GM19395 (cell line): ENCODE measurements around the gene DNAH1.

Source experiments
- ATAC-seq: cut with Tn5 transposase; IDR thresholded peaks from one replicate; pipeline ENCODE4 v1.9.1; 2021; ENCODE audit warnings: mild to moderate bottlenecking, moderate library complexity; ENCODE audit not compliant: unreplicated experiment

The DNAH1 gene

DNA sequence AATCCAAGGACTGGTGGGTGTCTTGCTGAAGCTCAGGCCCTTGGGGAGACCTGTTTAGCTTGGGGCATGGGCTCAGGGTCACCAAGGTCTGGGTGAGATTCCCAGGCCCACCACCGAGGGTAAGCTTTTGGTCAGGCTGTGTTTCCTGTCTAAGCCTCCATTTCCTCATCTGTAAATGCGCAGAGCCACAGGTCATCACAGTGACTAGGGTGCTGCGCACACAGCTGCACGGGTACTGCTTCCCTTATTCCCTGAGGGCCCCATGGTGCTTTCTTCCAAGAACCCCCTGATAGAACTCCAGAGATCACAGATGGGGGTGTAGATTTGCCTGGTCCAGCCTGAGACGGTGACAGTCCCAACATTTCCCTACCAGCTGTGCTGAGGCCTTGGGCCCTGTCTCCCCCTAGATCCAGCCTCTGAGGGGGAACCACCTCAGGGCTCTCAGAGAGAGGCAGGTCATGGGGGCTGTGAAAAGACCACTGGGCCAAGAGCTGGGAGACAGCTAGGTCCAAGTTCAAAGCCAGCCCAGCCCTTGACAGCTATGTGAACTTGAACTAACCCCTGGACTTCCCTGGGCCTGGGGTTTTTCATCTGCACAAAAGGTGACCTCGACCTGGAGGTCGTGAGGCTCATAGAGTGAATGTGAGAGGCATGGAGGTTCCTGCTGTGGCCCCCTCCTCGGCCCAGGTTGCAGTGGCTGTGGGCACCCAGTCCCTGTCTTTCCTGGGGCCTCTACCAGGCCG is 68.1 kb downstream of the DNAH1 start:
- ATAC-seq = no peak

- no peak for ATAC-seq
These were observed 69.0 kb downstream of the DNAH1 start for GRCh38 chr3:52385157-52385556.

DNA sequence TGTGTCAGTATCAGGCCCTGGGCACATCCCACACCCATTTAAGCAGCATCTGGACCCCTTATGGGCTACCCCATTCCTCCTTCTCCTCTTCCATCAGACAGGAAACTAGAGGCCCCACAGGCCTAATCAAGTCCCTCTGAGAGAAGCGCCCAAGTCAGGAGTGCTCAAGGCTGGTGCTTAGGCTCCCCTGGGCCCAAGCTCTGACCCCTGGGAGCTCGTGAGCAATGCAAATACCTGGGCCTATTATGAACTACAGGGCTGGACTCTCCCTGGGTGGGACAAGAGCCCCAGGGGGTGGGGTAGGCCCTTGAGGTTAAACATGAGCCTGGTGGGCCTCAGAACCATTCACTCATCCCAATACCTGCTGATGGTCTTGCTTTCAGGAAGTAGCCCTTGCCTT is 71.4 kb downstream of the DNAH1 start:
- no peak for ATAC-seq

DNA sequence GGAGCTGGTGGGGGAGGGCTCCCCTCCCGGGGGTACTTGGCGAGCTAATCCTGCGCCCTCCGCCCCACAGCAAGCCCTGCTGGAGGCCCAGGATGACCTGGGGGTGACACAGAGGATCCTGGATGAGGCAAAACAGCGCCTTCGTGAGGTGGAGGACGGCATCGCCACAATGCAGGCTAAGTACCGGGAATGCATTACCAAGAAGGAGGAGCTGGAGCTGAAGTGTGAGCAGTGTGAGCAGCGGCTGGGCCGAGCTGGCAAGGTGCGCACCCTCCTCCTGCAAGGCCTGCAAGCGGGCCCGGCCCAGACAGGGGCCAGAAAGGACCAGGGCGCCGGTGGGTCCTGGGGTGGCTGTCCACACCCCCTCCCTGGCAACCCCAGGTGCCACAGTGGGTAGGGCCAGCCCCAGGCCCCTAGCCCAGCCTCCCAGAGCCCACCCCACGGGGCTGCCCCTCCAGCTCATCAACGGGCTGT is 72.3 kb downstream of the DNAH1 start:
- no peak for ATAC-seq

GRCh38 chr3:52388933-52389332 is 72.8 kb downstream of the DNAH1 start:
- no peak for ATAC-seq

DNA sequence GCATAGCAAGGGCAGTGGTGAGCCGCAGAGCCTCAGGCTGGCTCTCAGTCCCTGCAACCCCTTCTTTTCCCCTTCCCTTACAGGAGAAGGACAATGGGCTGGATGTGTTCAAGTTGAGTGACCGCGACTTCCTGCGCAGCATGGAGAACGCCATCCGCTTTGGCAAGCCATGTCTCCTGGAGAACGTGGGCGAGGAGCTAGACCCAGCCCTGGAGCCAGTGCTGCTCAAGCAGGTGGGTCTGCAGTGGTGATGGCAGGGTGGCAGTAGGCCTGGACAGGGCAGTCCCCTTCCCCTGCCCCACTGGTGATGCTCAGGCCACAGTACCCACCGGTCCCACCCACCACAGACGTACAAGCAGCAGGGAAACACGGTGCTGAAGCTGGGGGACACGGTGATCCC is 75.0 kb downstream of the DNAH1 start:
- ATAC-seq = no peak

DNA sequence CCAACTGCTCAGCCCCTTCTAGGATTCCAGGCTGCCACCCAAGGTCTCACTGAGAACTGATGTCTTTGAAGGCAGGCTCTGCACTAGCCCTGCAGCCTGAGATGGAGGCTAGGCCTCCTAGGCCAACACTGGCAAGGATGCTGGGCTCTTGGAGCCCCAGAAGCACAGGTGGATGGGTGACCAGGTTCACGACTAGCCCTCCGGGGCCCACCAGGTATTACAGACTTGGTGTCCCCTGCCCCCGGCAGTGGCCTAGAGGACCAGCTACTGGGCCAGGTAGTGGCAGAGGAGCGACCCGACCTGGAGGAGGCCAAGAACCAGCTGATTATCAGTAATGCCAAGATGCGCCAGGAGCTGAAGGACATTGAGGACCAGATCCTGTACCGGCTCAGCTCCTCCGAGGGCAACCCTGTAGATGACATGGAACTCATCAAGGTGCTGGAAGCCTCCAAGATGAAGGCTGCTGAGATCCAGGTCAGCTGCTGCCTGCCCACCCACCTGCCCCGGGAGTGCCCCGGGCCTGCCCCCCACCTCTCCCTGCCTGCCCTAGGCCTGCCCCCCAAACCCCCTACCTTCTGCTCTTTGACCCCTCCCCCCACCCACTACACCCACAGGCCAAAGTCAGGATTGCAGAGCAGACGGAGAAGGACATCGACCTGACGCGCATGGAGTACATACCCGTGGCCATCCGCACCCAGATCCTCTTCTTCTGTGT is 76.3 kb downstream of the DNAH1 start:
- ATAC-seq = no peak

DNA sequence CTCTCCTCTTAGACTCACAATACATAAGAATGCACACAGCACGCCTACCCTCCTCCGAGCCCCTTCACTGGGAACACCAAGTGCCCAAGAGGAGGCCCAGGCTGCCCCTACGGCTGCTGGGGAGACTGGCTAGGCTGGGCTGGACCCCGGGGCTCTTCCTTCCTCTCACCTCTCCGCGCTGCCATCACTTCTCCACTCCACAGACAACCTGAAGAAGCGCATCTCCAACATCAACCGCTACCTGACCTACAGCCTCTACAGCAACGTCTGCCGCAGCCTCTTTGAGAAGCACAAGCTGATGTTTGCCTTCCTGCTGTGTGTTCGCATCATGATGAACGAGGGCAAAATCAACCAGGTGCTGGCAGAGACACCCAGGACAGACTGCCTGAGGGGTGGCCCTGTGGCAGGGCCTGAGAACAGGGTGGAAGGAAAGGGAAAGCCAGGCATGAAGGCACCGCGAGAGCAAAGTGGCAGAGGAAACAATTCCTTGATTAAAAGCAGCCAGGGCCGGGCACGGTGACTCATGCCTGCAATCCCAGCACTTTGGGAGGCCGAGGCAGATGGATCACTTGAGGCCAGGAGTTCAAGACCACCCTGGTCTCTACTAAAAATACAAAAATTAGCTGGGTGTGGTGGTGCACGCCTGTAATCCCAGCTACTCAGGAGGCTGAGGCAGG is 77.2 kb downstream of the DNAH1 start:
- no peak for ATAC-seq

DNA sequence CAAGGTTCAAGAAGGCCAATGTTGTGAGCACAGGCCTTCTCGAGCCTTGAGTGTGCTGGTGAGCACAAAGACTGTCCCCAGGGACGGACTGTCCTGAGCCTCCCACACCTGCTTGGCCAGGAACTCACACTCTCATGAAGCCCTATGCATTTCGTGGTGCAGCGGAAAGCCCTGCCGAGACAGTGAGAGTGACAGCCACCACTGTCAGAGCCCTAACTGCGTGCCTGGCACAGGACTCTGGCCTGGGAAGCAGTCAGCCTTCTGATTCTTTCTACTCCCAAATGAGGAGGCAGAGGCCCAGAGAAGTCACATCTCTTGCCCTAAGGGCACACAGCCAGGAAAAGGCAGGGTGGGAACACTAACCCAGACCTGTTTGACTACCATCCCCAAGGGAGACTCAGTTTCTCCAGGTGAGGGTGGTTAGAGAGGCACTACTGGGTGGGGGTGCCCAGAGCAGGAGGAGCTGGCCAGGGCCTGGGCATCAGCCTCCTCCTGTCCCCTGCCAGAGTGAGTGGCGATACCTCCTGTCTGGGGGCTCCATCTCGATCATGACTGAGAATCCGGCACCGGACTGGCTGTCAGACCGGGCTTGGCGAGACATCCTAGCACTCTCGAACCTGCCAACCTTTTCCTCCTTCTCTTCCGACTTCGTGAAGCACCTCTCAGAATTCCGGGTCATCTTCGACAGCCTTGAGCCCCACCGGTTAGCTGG is 78.0 kb downstream of the DNAH1 start:
- no peak for ATAC-seq

- ATAC-seq = no peak
These were observed 78.8 kb downstream of the DNAH1 start for GRCh38 chr3:52394751-52395502.

DNA sequence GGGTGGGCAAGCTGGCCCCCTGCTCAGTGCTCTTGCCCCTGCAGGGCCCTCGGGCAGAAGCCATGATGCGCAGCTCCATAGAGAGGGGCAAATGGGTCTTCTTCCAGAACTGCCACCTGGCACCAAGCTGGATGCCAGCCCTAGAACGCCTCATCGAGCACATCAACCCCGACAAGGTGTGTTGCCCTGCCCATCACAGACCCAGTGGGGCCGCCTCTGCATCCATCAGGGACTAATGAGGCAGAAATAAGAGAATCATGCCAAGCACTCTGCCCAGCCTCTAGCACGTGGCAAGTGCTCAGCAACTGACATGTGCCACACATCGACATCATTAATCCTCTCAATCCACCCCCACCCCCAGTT is 79.4 kb downstream of the DNAH1 start:
- ATAC-seq = no peak

- no peak for ATAC-seq
These were observed 80.1 kb downstream of the DNAH1 start for GRCh38 chr3:52396011-52396906.

- no peak for ATAC-seq
These were observed 80.9 kb downstream of the DNAH1 start for GRCh38 chr3:52396907-52397591.

DNA sequence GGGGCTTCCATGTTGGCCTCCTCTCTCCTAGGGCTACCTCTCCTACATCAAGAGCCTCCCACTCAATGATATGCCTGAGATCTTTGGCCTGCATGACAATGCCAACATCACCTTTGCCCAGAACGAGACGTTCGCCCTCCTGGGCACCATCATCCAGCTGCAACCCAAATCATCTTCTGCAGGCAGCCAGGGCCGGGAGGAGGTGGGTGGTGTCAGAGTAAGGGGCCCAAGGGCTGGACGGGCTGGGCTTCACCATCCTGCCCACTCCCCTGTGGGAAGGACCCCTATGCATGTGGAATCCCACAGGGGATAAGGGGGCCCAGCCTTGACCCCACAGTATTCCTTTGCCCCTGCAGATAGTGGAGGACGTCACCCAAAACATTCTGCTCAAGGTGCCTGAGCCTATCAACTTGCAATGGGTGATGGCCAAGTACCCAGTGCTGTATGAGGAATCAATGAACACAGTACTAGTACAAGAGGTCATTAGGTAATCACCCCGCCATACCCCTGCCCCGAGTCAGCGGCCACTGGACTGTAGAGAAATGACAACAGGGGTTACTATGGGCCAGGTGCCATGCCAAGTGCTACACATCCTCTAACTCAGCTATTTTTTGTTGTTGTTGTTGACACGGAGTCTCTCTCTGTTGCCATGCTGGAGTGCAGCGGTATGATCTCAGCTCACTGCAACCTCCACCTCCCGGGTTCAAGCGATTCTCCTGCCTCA is 81.7 kb downstream of the DNAH1 start:
- no peak for ATAC-seq

- ATAC-seq = no peak
These were observed 82.6 kb downstream of the DNAH1 start for GRCh38 chr3:52398670-52399081.

DNA sequence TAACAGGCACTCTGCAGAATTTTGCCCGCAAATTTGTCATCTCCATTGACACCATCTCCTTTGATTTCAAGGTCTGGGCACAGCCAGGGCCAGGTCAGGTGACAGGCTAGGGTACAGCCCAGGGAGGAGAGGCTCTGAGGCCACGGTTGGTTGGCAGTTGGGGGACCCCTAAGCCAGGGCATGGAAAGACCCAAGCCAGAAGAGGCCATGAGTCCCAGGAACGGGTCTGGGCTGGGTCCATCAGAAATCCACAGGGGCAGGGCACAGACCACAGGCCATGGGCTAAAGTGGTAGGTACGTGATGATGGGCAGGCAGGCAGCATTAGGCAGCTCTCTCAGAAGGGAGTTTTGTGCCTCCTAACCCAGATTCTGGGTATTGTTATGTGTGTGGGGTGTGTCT is 83.0 kb downstream of the DNAH1 start:
- ATAC-seq = no peak

DNA sequence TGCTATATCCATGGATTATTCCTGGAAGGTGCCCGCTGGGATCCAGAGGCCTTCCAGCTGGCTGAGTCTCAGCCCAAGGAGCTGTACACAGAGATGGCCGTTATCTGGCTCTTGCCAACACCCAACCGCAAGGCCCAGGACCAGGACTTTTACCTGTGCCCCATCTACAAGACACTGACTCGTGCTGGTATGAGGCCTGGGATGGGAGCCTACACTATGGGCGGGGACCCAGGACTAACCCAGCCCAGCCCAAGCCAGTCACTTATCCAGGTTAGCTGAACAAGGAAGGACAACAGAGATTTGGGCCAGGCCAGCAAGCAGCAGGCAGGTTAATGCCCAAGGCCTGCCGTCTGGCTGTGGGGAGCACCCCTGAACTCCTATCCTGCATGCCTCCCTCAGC is 83.5 kb downstream of the DNAH1 start:
- no peak for ATAC-seq

GRCh38 chr3:52400275-52400793 is 84.2 kb downstream of the DNAH1 start:
- ATAC-seq = no peak
